Activated CD8-positive, alpha-beta T cell treated with anti-CD3 and anti-CD28 coated beads for 36 hours (primary cell): ENCODE data around the gene C1QTNF6. TPM values are rescaled to one million over a fixed set of nuclear protein-coding genes. Genes with fewer than 3 reads are reported as not detected.

Experiments used
- ATAC-seq: fragments of 200-7000 bp; cut with Tn5 transposase; one replicate; pipeline ENCODE4 v1.10.0; 2021; ENCODE audit warnings: mild to moderate bottlenecking, moderate library complexity
- CTCF ChIA-PET: fragments of 350-600 bp; sonication (Branson Sonifier 250); formaldehyde crosslinking; loops from one replicate; lab custom pipeline; 2021; ENCODE audit warnings: antibody characterized with exemption; lab: Charles Lee
- POLR2A ChIA-PET: fragments of 350-600 bp; sonication (Branson Sonifier 250); formaldehyde crosslinking; loops from one replicate; lab custom pipeline; 2021; ENCODE audit warnings: antibody characterized with exemption; lab: Charles Lee
- DNase-seq: peaks from one replicate; pipeline ENCODE4 v3.0.0-alpha.2; 2020
- H3K27ac Mint-ChIP-seq: one replicate; pipeline ENCODE4 v1.8.0; 2021; ENCODE audit warnings: mild to moderate bottlenecking, mixed read lengths
- H3K27me3 Mint-ChIP-seq: one replicate; pipeline ENCODE4 v1.8.0; 2021; ENCODE audit warnings: mixed read lengths
- H3K36me3 Mint-ChIP-seq: one replicate; pipeline ENCODE4 v1.8.0; 2021; ENCODE audit warnings: low read depth, mixed read lengths
- H3K4me1 Mint-ChIP-seq: one replicate; pipeline ENCODE4 v1.8.0; 2021; ENCODE audit warnings: low read depth, mixed read lengths
- H3K4me3 Mint-ChIP-seq: one replicate; pipeline ENCODE4 v1.8.0; 2021; ENCODE audit warnings: mild to moderate bottlenecking, moderate library complexity, mixed read lengths
- H3K9me3 Mint-ChIP-seq: one replicate; pipeline ENCODE4 v1.8.0; 2021; ENCODE audit warnings: mixed read lengths
- CTCF ChIP-seq: fragments of 200-600 bp; IDR thresholded peaks from one replicate; pipeline ENCODE4 v1.8.0; 2022; ENCODE audit warnings: antibody characterized with exemption, mild to moderate bottlenecking
- intact Hi-C: fragments of 100-400 bp; cut with micrococcal nuclease; formaldehyde crosslinking; loops from one replicate; pipeline ENCODE4 v1.10.0; 2022
- total RNA-seq, 2 experiments: library from RNA; stranded (reverse); gene quantifications; one replicate each; pipeline ENCODE4 v1.2.3, GENCODE V29; 2021

C1QTNF6 gene
- total RNA-seq, 2 experiments from 2014 or later = 6.4 TPM

GRCh38 chr22:37167981-37168647, 19.9 kb downstream of the C1QTNF6 start:
- ChIA-PET POLR2A (interaction anchor here (0.9 to 3.8 kb wide), 3 partner anchors 18 to 46 kb away, joined by 4 to 14 read pairs (median 4); partner anchors contain the start of gene IL2RB), CTCF (interaction anchor here (2.2 to 8.8 kb wide), 4 partner anchors 11 to 31 kb away, joined by 15 to 119 read pairs (median 60); partner anchors contain the start of gene IL2RB)
- Mint-ChIP-seq H3K4me1 (peaks cover 79% of the 10 kb centered on the region), H3K4me3 (peak overlapping the region; percentile 72), H3K27me3 (no peaks in the 10 kb centered on the region), H3K9me3 (no peaks in the 10 kb centered on the region), H3K27ac (peak overlapping the region; percentile 73), H3K36me3 (no peaks in the 10 kb centered on the region)
- DNase-seq = no peak
- intact Hi-C loops = loop anchor here (2.0 kb wide), 1 partner anchor 31 kb away; no protein-coding TSS in a partner anchor
- ATAC-seq = no peak
- no peak for TF ChIP-seq CTCF

GRCh38 chr22:37167176-37167980, 20.7 kb downstream of the C1QTNF6 start:
- no peak for TF ChIP-seq CTCF
- no peaks in the 10 kb centered on the region for H3K36me3 Mint-ChIP-seq
- no peaks in the 10 kb centered on the region for H3K27me3 Mint-ChIP-seq
- POLR2A ChIA-PET = interaction anchor here (0.9 to 8.1 kb wide), 8 partner anchors 8 to 76 kb away, joined by 3 to 122 read pairs (median 6); partner anchors contain the start of genes IL2RB and RAC2
- intact Hi-C loops = loop anchor here (2.0 kb wide), 1 partner anchor 31 kb away; no protein-coding TSS in a partner anchor
- H3K27ac Mint-ChIP-seq = peak overlapping the region; percentile 73
- peaks cover 86% of the 10 kb centered on the region for H3K4me1 Mint-ChIP-seq
- CTCF ChIA-PET = interaction anchor here (0.7 to 8.8 kb wide), 19 partner anchors 10 to 190 kb away, joined by 3 to 119 read pairs (median 6); partner anchors contain the start of genes IL2RB and RAC2
- H3K9me3 Mint-ChIP-seq = no peaks in the 10 kb centered on the region
- ATAC-seq (no peak), DNase-seq (peak; percentile 7)
- peak overlapping the region; percentile 72 for H3K4me3 Mint-ChIP-seq

GRCh38 chr22:37166675-37167066, 21.4 kb downstream of the C1QTNF6 start:
- ATAC-seq = peak; percentile 18
- Mint-ChIP-seq H3K9me3 (no peaks in the 10 kb centered on the region), H3K27ac (peak overlapping the region; percentile 73), H3K36me3 (no peaks in the 10 kb centered on the region), H3K4me3 (peak overlapping the region; percentile 72), H3K4me1 (peaks cover 93% of the 10 kb centered on the region), H3K27me3 (no peaks in the 10 kb centered on the region)
- ChIA-PET POLR2A (interaction anchor here (0.9 to 8.1 kb wide), 8 partner anchors 9 to 77 kb away, joined by 3 to 122 read pairs (median 6); partner anchors contain the start of genes IL2RB and RAC2), CTCF (interaction anchor here (0.7 to 8.8 kb wide), 22 partner anchors 10 to 189 kb away, joined by 3 to 119 read pairs (median 4); partner anchors contain the start of genes IL2RB and RAC2)
- peak; percentile 93 for DNase-seq
- peak; percentile 87 for TF ChIP-seq CTCF
- intact Hi-C loops = loop anchor here (2.0 kb wide), 1 partner anchor 32 kb away; no protein-coding TSS in a partner anchor

- intact Hi-C loops = loop anchor here (2.0 kb wide), 1 partner anchor 33 kb away; no protein-coding TSS in a partner anchor
- ChIA-PET POLR2A (interaction anchor here (0.6 to 8.1 kb wide), 9 partner anchors 9 to 191 kb away, joined by 3 to 122 read pairs (median 4); partner anchors contain the start of gene IL2RB), CTCF (interaction anchor here (0.6 to 8.8 kb wide), 26 partner anchors 8 to 189 kb away, joined by 3 to 119 read pairs (median 4); partner anchors contain the start of genes C1QTNF6, IL2RB and RAC2)
- H3K27ac Mint-ChIP-seq = peak overlapping the region; percentile 73
- peak overlapping the region; percentile 72 for H3K4me3 Mint-ChIP-seq
- H3K27me3 Mint-ChIP-seq = no peaks in the 10 kb centered on the region
- H3K9me3 Mint-ChIP-seq = peaks cover 3% of the 10 kb centered on the region
- H3K36me3 Mint-ChIP-seq = peaks cover 1% of the 10 kb centered on the region
- DNase-seq (peak; percentile 43), ATAC-seq (no peak)
- peaks cover 96% of the 10 kb centered on the region for H3K4me1 Mint-ChIP-seq
- TF ChIP-seq CTCF = no peak
Observed at GRCh38 chr22:37165940-37166674, 21.9 kb downstream of the C1QTNF6 start.
